ENCODE data around the gene MORC3.

MORC3 gene

GRCh38 chr21:36423771-36424433 lies 103.9 kb downstream of the MORC3 start:
- DNase-seq (ENCODE audit: low read depth): no peak

GRCh38 chr21:36424592-36424991 lies 104.6 kb downstream of the MORC3 start:
- no peak for DNase-seq (ENCODE audit: low read depth)

GRCh38 chr21:36425286-36425685 lies 105.3 kb downstream of the MORC3 start:
- DNase-seq (ENCODE audit: low read depth): no peak

All from T follicular helper cell (primary cell).